Panc1 (cell line): Measurements from ENCODE around the gene NBPF1. TPM values are rescaled to one million over a fixed set of nuclear protein-coding genes. Genes with fewer than 3 reads are reported as not detected.
"Not testable (repeated sequence)": the region's sequence is repeated elsewhere in the genome, so short reads cannot be mapped to it uniquely, and the experiment has no call there.

Source experiments
- ATAC-seq: fragments of 200-7000 bp; cut with Tn5 transposase; 2 replicates; pipeline ENCODE4 v1.9.1; 2020; ENCODE audit warnings: mild to moderate bottlenecking, moderate library complexity
- BruUV-seq: library from RNA; stranded (reverse); fragments of 400-500 nt; replicated peaks from 2 replicates; lab custom pipeline; 2021; lab: Mats Ljungman, UMichigan
- CTCF ChIA-PET: fragments of 300-600 bp; sonication (Branson Sonifier 250); formaldehyde crosslinking; loops from one replicate; lab custom pipeline; 2022; ENCODE audit warnings: antibody characterized with exemption; lab: Charles Lee
- POLR2A ChIA-PET: fragments of 300-600 bp; sonication (Branson Sonifier 250); formaldehyde crosslinking; loops from one replicate; lab custom pipeline; 2022; ENCODE audit warnings: antibody characterized with exemption; lab: Charles Lee
- DNase-seq: peaks from one replicate; pipeline ENCODE4 v3.0.0-alpha.2; 2010; ENCODE audit warnings: low read depth, low spot score
- H3K27ac ChIP-seq: 2 replicates; pipeline ENCODE4 v1.5.1; 2011; ENCODE audit warnings: mild to moderate bottlenecking, low read length, inconsistent platforms
- H3K27me3 ChIP-seq: fragments of 200-500 bp; sonication (Bioruptor generic); 2 replicates; pipeline ENCODE4 v1.6.0; 2014; ENCODE audit warnings: low read length, inconsistent platforms; ENCODE audit not compliant: control insufficient read depth, insufficient read depth
- H3K36me3 ChIP-seq: fragments of 200-500 bp; sonication (Bioruptor generic); 2 replicates; pipeline ENCODE4 v1.5.1; 2014; ENCODE audit warnings: inconsistent platforms, mild to moderate bottlenecking, low read length, moderate library complexity; ENCODE audit not compliant: control insufficient read depth, insufficient read depth
- H3K4me1 ChIP-seq: 2 replicates; pipeline ENCODE4 v1.5.1; 2011; ENCODE audit warnings: inconsistent platforms, mild to moderate bottlenecking, low read length, moderate library complexity; ENCODE audit not compliant: control insufficient read depth, insufficient read depth
- H3K4me3 ChIP-seq, 2 experiments: 2 replicates each; pipeline ENCODE4 v1.5.1; 2011 to 2012; ENCODE audit warnings: low read depth in 2 of 2, low read length in 2 of 2, mild to moderate bottlenecking in 2 of 2, inconsistent platforms in 1 of 2, moderate library complexity in 1 of 2
- H3K9me3 ChIP-seq: fragments of 200-500 bp; sonication (Bioruptor generic); 2 replicates; pipeline ENCODE4 v1.5.1; 2014; ENCODE audit warnings: low read depth, mild to moderate bottlenecking, inconsistent platforms, low read length, moderate library complexity; ENCODE audit not compliant: control insufficient read depth, insufficient read depth
- POLR2AphosphoS5 ChIP-seq: IDR thresholded peaks from 2 replicates; pipeline ENCODE4 v1.6.1; 2012; ENCODE audit warnings: mild to moderate bottlenecking, low read depth, low read length, moderate library complexity
- SIN3A ChIP-seq: IDR thresholded peaks from 2 replicates; pipeline ENCODE4 v1.6.1; 2012; ENCODE audit warnings: low read depth, mild to moderate bottlenecking, low read length, moderate library complexity, borderline replicate concordance; ENCODE audit not compliant: insufficient read depth
- in situ Hi-C: cut with HindIII; loops from 2 replicates; pipeline ENCODE4 v1.10.0; 2016; ENCODE audit warnings: low sequenced_read_pairs, low pct_unique_long_range_greater_than_20kb
- intact Hi-C: fragments of 100-400 bp; cut with micrococcal nuclease; formaldehyde crosslinking; loops from one replicate; pipeline ENCODE4 v1.10.0; 2022; ENCODE audit not compliant: unreplicated experiment
- total RNA-seq: library from RNA; stranded (reverse); gene quantifications from one replicate; pipeline ENCODE4 v1.2.1, GENCODE V29; 2021; ENCODE audit not compliant: unreplicated experiment

NBPF1 gene
- total RNA-seq, 1 experiment from 2014 or later: 73.2 TPM

DNA sequence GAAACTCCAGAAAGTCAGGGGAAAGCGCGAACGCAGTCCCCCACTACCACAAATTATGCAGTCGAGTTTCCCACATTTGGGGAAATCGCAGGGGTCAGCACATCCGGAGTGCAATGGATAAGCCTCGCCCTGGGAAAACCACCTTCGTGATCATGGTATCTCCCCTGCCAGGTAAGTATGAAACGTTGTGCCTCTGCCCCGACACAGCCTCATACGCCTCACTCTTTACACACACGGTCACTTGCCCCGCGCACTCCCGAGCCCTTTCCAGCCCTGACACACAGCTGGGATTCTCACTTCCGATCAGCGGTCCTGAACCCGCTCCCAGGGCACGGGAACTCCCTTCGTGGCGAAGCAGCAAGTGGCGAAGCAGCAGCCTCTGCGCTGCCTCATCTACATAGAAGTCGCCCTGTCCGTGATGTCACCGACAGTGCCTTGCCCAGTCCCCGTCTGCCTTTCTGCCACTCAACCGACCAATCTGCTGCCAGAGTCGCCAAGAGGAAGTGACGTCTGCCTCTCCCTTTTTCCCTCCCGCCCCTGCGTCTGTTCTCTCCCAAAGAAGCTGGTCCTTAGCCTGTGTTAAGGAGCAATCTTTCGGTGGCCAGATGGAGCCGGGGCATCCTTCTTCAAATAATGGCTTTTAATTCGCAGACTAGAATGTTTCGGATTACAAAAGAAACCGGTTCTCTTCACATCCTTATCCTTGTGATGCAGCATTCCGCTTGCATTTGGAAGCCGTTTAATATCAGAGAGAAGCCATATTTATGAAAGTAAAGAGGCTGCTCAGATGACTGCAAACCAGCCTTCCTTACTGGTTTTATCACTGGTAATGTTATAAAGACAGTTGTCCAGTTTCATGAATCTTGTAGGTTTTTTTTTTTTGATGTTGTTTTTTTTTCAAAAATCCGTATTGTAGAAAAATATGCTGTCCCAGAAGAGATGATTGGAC, 99.0 kb downstream of the NBPF1 start, which contains the start of gene RNU1-1:
Gene RNU1-1, minus strand, starts transcription at position 179 of the 949 bp plus-strand sequence.
- peak; percentile 76 for DNase-seq
- TF ChIP-seq SIN3A: peak; percentile 21; the same call in 1 of the 2 replicates
- TF ChIP-seq POLR2AphosphoS5: peak; percentile 17
- H3K36me3 ChIP-seq, H3K9me3 ChIP-seq, intact Hi-C loops, H3K27me3 ChIP-seq, CTCF ChIA-PET, in situ Hi-C loops, H3K4me1 ChIP-seq: not testable (repeated sequence)
- TSS peak; percentile 99 for BruUV-seq
- POLR2A ChIA-PET: interaction anchor here (0.7 kb wide), 2 partner anchors 21 to 382 kb away, joined by 3 read pairs; partner anchors contain the start of gene RNU1-2
- Histone ChIP-seq H3K4me3 (peak within 1 kb of the TSS; percentile 42 to 53), H3K27ac (peak within 1 kb of the TSS; percentile 81)
- ATAC-seq: peak; percentile 73

DNA sequence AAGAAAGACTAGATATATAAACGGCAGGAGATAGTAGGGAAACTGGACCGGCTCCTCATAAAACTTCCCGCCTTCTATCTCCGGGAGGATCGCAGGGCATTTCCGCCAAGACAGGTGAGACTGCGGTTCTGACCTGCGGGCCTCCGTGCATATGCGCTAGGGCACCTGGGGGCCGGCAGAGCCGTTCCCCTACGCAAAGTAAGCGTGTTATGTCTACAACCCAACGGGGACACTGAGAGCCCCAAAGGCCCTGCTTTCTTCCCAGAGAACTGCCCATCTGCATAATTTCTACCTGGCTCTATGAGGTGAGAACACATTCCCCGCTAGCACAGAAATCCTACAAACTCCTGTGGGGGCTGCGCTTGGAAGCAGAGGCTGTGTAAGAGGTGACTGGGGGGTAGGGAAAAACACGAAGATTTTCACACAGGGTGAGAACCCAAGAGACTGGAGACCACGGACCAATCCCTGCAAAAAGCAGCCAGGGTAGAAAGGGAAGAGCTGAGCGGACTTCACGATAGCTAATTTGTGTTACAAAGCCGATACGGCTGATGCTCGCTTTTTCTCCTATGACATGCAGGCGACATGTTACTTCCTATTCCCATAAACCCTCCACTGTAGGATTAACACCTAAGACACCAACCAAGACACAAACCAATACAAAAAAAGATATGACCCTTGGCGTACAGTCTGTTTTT, 99.8 kb downstream of the NBPF1 start:
- CTCF ChIA-PET, H3K4me1 ChIP-seq, H3K36me3 ChIP-seq, H3K27me3 ChIP-seq, in situ Hi-C loops, H3K27ac ChIP-seq, H3K9me3 ChIP-seq, intact Hi-C loops: not testable (repeated sequence)
- TF ChIP-seq POLR2AphosphoS5 (peak; percentile 99), SIN3A (peak; percentile 98)
- peak; percentile 99 for DNase-seq
- H3K4me3 ChIP-seq: peak overlapping the region; percentile 8 to 32; a peak in 3 of 4 replicates
- POLR2A ChIA-PET: interaction anchor here (0.6 to 0.7 kb wide), 3 partner anchors 14 to 382 kb away, joined by 3 to 6 read pairs (median 3); partner anchors contain the start of gene RNU1-2
- ATAC-seq: peak; percentile 96
- TSS peak; percentile 100 for BruUV-seq

DNA sequence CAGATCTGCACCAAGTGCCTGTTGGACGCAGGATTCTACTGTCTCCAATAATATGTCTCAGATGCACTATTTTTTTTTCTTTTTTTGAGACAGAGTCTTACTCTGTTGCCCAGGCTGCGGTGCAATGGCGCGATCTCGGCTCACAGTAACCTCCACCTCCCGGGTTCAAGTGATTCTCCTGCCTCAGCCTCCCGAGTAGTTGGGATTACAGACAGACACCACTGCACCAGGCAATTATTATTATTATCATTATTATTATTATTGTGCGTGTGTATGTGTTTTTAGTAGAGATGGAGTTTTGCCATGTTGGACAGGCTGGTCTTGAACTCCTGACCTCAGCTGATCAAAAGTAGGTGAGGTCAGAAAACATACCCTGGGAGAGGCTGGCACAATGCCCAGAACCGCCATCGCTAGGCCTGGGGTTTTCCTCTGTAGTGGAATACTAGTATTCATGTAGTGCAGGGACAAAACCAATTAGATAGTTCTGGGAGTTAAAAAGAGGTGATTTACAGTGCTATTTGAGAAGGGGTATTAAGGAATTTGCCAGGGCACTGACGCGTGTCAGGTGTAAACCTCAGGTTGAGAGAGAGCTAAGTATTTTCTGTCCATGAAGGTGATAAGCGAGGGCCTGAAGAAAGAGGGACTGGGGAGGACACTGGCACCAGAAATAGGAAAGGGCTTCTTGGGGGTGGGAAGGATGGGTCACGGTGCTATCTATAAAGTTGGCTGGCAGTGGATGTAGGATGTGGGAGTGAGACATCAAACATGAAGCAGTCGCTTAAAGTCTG, 100.5 kb downstream of the NBPF1 start:
- in situ Hi-C loops, H3K27ac ChIP-seq, H3K4me1 ChIP-seq, H3K36me3 ChIP-seq, H3K27me3 ChIP-seq, H3K9me3 ChIP-seq, POLR2A ChIA-PET, DNase-seq, CTCF ChIA-PET, BruUV-seq, intact Hi-C loops: not testable (repeated sequence)
- peak overlapping the region; percentile 8 to 32; a peak in 3 of 4 replicates for H3K4me3 ChIP-seq
- ATAC-seq: peak; percentile 86

Other genes with a start within 250 kb of the NBPF1 start
- 175 TPM for gene SZRD1, start 246.3 kb downstream of the NBPF1 start, total RNA-seq
- not detected for gene SPATA21, start 176.1 kb downstream of the NBPF1 start, total RNA-seq
- gene NECAP2, start 172.8 kb downstream of the NBPF1 start, total RNA-seq: 56.8 TPM
- gene RNU1-1, start 99.3 kb downstream of the NBPF1 start, total RNA-seq: 1,290 TPM
- gene RNU1-3, start 53.4 kb upstream of the NBPF1 start, total RNA-seq: 1,290 TPM
- gene RNU1-4, start 127.0 kb upstream of the NBPF1 start, total RNA-seq: 1,290 TPM